Thyroid gland (tissue), 4 donors: Measurements from ENCODE around the gene OR2S2.

Experiments used
- CTCF ChIP-seq, 6 experiments: fragments of 200-600 bp in 3 of 6; fragments of 450-650 bp in 3 of 6; sonication (generic) in 3 of 6; IDR thresholded peaks; one replicate each; pipeline ENCODE4 v1.5.1; 2016 to 2019; ENCODE audit warnings: antibody characterized with exemption in 6 of 6, mild to moderate bottlenecking in 2 of 6, inconsistent platforms in 1 of 6, moderate library complexity in 1 of 6
- POLR2A ChIP-seq, 2 donors: fragments of 450-650 bp; IDR thresholded peaks; one replicate each; pipeline ENCODE4 v1.6.1; 2017; ENCODE audit warnings: antibody characterized with exemption in 2 of 2, mild to moderate bottlenecking in 2 of 2, moderate library complexity in 1 of 2

GRCh38 chr9:35972093-35972492 lies 14.1 kb upstream of the OR2S2 start:
- no peak for TF ChIP-seq POLR2A (IDR thresholded peaks at IDR 0.05)
- no peak for TF ChIP-seq CTCF (IDR thresholded peaks at IDR 0.05)
